ENCODE measurements around the gene PRDM13. TPM values are rescaled to one million over a fixed set of nuclear protein-coding genes. Genes with fewer than 3 reads are reported as not detected.

Gene PRDM13
- total and polyA plus RNA-seq, 2 experiments from 2014 or later: 0.08 to 0.10 TPM

GRCh38 chr6:99605911-99606655 is 550 bp upstream of the PRDM13 start:
- peaks cover 60% of the 10 kb centered on the region for H4K20me1 ChIP-seq (replicated peaks; ENCODE audit: insufficient read depth)
- H3F3A ChIP-seq (replicated peaks; ENCODE audit: low read depth): peaks cover 54% of the 10 kb centered on the region
- H3K27me3 ChIP-seq (ENCODE audit: insufficient read depth): peaks cover 100% of the 10 kb centered on the region
- H3K9me3 Mint-ChIP-seq: peaks cover 3% of the 10 kb centered on the region; the same call in 1 of the 3 replicates
- no peaks in the 10 kb centered on the region for H3K36me3 ChIP-seq (ENCODE audit: insufficient read depth)
- peak overlapping the region; percentile 47; the same call in 1 of the 3 replicates for H3K4me3 Mint-ChIP-seq
- H3K4me2 ChIP-seq: peak overlapping the region; percentile 76
- no peaks in the 10 kb centered on the region for H3K79me2 ChIP-seq (replicated peaks; ENCODE audit: insufficient read depth)
- no peaks in the 10 kb centered on the region for H3K36me3 Mint-ChIP-seq (ENCODE audit: low read depth)
- no peak for TF ChIP-seq JUNB (IDR thresholded peaks at IDR 0.05; ENCODE audit: unreplicated experiment)
- no peak for TF ChIP-seq NANOG (IDR thresholded peaks at IDR 0.05; ENCODE audit: borderline replicate concordance)
- TF ChIP-seq EZH2 (IDR thresholded peaks at IDR 0.05; ENCODE audit: low read depth, unreplicated experiment): peak; percentile 91
- TF ChIP-seq ZNF114 (CRISPR knock-in tag; IDR thresholded peaks at IDR 0.05): no peak
- H3K27me3 Mint-ChIP-seq (ENCODE audit: insufficient read depth, low read depth, poor library complexity): peaks cover 98% of the 10 kb centered on the region
- H3K4me1 Mint-ChIP-seq: peaks cover 55% of the 10 kb centered on the region
- no peaks in the 10 kb centered on the region for H3K9me2 ChIP-seq (ENCODE audit: insufficient read depth)
- peak overlapping the region; percentile 45 for H3K4me3 ChIP-seq
- ATAC-seq: no peak
- H3K27ac ChIP-seq (ENCODE audit: low read depth): no peak overlapping the region
- peaks cover 70% of the 10 kb centered on the region for H3K4me1 ChIP-seq (ENCODE audit: insufficient read depth)
- DNase-seq (ENCODE audit: low spot score): no peak
- no peak overlapping the region for H2AFZ ChIP-seq
- no peak overlapping the region for H3K27ac Mint-ChIP-seq

- Mint-ChIP-seq H3K4me1 (peaks cover 64% of the 10 kb centered on the region), H3K27me3 (ENCODE audit: insufficient read depth, low read depth, poor library complexity) (peaks cover 98% of the 10 kb centered on the region), H3K4me3 (peak overlapping the region; percentile 55), H3K27ac (no peak overlapping the region), H3K9me3 (peaks cover 3% of the 10 kb centered on the region; the same call in 1 of the 3 replicates), H3K36me3 (ENCODE audit: low read depth) (no peaks in the 10 kb centered on the region)
- peak overlapping the region; percentile 45 for H3K4me3 ChIP-seq
- no peak for DNase-seq (ENCODE audit: low spot score)
- H4K20me1 ChIP-seq (replicated peaks; ENCODE audit: insufficient read depth): peaks cover 51% of the 10 kb centered on the region
- H3F3A ChIP-seq (replicated peaks; ENCODE audit: low read depth): peaks cover 55% of the 10 kb centered on the region
- H3K27ac ChIP-seq (ENCODE audit: low read depth): no peak overlapping the region
- H3K36me3 ChIP-seq (ENCODE audit: insufficient read depth): no peaks in the 10 kb centered on the region
- peak; percentile 9 for ATAC-seq
- peak; percentile 81 for TF ChIP-seq EZH2 (IDR thresholded peaks at IDR 0.05; ENCODE audit: low read depth, unreplicated experiment)
- TF ChIP-seq EZH2phosphoT487 (IDR thresholded peaks at IDR 0.05; ENCODE audit: unreplicated experiment): peak; percentile 72
- TF ChIP-seq ZNF462 (CRISPR knock-in tag; IDR thresholded peaks at IDR 0.05): no peak
- no peak for TF ChIP-seq ZNF331 (CRISPR knock-in tag; IDR thresholded peaks at IDR 0.05; ENCODE audit: low read depth)
- H3K79me2 ChIP-seq (replicated peaks; ENCODE audit: insufficient read depth): no peaks in the 10 kb centered on the region
- H3K27me3 ChIP-seq (ENCODE audit: insufficient read depth): peaks cover 100% of the 10 kb centered on the region
- no peaks in the 10 kb centered on the region for H3K9me2 ChIP-seq (ENCODE audit: insufficient read depth)
- peak overlapping the region; percentile 76 for H3K4me2 ChIP-seq
- no peak overlapping the region for H2AFZ ChIP-seq
- peaks cover 83% of the 10 kb centered on the region for H3K4me1 ChIP-seq (ENCODE audit: insufficient read depth)
Observed at GRCh38 chr6:99607416-99608036, 893 bp downstream of the PRDM13 start.
